Measurements from ENCODE around the gene LYPD8.

LYPD8 gene

GRCh38 chr1:248753708-248754280 lies 1.8 kb downstream of the LYPD8 start:
- H3K4me3 ChIP-seq (ENCODE audit: low read depth, low read length) = no peak overlapping the region
- DNase-seq (ENCODE audit: low read depth) = no peak
- TF ChIP-seq, protein P1, sequence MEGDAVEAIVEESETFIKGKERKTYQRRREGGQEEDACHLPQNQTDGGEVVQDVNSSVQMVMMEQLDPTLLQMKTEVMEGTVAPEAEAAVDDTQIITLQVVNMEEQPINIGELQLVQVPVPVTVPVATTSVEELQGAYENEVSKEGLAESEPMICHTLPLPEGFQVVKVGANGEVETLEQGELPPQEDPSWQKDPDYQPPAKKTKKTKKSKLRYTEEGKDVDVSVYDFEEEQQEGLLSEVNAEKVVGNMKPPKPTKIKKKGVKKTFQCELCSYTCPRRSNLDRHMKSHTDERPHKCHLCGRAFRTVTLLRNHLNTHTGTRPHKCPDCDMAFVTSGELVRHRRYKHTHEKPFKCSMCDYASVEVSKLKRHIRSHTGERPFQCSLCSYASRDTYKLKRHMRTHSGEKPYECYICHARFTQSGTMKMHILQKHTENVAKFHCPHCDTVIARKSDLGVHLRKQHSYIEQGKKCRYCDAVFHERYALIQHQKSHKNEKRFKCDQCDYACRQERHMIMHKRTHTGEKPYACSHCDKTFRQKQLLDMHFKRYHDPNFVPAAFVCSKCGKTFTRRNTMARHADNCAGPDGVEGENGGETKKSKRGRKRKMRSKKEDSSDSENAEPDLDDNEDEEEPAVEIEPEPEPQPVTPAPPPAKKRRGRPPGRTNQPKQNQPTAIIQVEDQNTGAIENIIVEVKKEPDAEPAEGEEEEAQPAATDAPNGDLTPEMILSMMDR (IDR thresholded peaks at IDR 0.05; ENCODE audit: low read depth, low read length, missing control alignments) = no peak
- in situ Hi-C loops (cut with HindIII; ENCODE audit: low sequenced_read_pairs) = no loop called here

DNA sequence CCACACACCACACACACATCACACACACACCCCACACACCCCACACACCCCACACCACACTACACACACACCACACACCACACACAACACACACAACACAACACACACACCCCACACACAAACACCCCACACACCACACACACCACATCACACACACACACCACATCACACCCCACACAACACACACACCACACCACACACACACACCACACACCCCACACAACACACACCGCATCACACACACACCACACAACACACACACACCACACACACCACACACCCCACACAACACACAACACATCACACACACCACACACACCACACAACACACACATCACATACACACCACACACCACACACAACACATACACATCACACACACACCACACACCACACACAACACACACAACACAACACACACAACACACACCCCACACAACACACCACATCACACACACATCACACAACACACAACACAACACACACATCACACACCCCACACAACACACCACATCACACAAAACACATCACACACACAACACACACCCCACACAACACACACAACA lies 2.4 kb downstream of the LYPD8 start:
- in situ Hi-C loops (cut with HindIII; ENCODE audit: low sequenced_read_pairs) = no loop called here
- no peak overlapping the region for H3K4me3 ChIP-seq (ENCODE audit: low read depth, low read length)
- DNase-seq (ENCODE audit: low read depth) = no peak
- TF ChIP-seq, protein P1 (IDR thresholded peaks at IDR 0.05; ENCODE audit: low read depth, low read length, missing control alignments) = no peak

DNA sequence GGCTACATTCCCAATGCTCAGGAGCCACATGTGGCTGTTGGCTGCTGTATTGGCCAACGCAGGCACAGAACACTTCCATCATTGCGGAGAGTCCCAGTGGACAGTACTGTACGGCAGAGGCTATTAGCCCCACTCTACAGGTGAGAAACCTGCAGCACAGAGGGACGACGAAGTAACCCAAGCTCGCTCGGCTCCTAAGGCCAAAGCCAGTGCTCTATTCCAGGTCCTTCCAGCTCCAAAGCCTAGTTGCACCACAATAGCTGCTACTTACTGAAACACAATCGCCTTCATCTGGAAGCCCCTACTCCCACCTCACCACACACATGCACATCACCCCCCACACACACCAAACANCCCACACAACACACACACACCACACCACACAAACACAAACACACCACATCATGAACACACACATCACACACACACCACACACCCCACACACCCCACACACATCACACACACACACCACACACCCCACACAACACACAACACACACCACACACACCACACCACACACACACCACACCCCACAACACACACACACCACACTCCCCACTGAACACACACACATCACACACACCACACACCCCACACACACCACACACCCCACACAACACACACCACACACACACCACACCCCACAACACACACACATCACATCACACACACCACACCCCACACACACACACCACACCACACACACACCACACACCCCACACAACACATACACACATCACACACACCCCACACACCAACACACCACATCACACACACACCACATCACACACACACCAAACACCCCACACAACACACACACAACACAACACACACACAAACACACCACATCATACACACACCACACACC lies 3.2 kb downstream of the LYPD8 start:
- no peak overlapping the region for H3K4me3 ChIP-seq (ENCODE audit: low read depth, low read length)
- no peak for DNase-seq (ENCODE audit: low read depth)
- TF ChIP-seq, protein P1 (IDR thresholded peaks at IDR 0.05; ENCODE audit: low read depth, low read length, missing control alignments) = no peak
- in situ Hi-C loops (cut with HindIII; ENCODE audit: low sequenced_read_pairs) = no loop called here

GRCh38 chr1:248751635-248752034 lies 3.9 kb downstream of the LYPD8 start:
- in situ Hi-C loops (cut with HindIII; ENCODE audit: low sequenced_read_pairs) = no loop called here
- H3K4me3 ChIP-seq (ENCODE audit: low read depth, low read length) = no peak overlapping the region
- TF ChIP-seq, protein P1 (IDR thresholded peaks at IDR 0.05; ENCODE audit: low read depth, low read length, missing control alignments) = no peak
- no peak for DNase-seq (ENCODE audit: low read depth)

- no peak for DNase-seq (ENCODE audit: low read depth)
- no peak overlapping the region for H3K4me3 ChIP-seq (ENCODE audit: low read depth, low read length)
- TF ChIP-seq, protein P1 (IDR thresholded peaks at IDR 0.05; ENCODE audit: low read depth, low read length, missing control alignments) = no peak
- in situ Hi-C loops (cut with HindIII; ENCODE audit: low sequenced_read_pairs) = no loop called here
Measured at GRCh38 chr1:248751142-248751541, 4.4 kb downstream of the LYPD8 start.

DNA sequence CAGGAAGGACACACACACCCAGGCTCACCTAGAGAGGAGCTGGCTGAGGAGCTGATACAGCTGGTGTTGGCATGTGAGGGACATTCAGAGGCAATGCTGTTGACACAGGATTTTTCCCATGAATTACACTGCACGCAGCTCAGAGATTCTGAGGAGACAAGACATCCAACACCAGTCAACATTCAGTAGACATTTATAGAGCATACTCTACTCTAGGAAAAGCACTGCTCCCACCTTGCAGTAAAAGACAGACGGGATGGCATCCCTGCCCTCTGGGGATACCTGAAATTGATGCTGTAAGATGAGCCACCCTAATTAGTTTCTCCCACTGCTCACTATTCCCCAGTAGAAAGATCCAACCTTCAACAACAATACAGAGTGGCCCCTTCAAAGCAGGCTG lies 5.1 kb downstream of the LYPD8 start:
- no peak for DNase-seq (ENCODE audit: low read depth)
- no peak overlapping the region for H3K4me3 ChIP-seq (ENCODE audit: low read depth, low read length)
- in situ Hi-C loops (cut with HindIII; ENCODE audit: low sequenced_read_pairs) = no loop called here
- TF ChIP-seq, protein P1 (IDR thresholded peaks at IDR 0.05; ENCODE audit: low read depth, low read length, missing control alignments) = no peak
